Aorta (tissue), 5 donors: ENCODE results near the gene ZNF549. TPM values are rescaled to one million over a fixed set of nuclear protein-coding genes. Genes with fewer than 3 reads are reported as not detected.
"Not testable (repeated sequence)": the region's sequence is repeated elsewhere in the genome, so short reads cannot be mapped to it uniquely, and the experiment has no call there.

Experiments
- ATAC-seq: fragments of 200-7000 bp; cut with Tn5 transposase; one replicate; pipeline ENCODE4 v1.9.1; 2022; ENCODE audit warnings: moderate library complexity; ENCODE audit not compliant: low FRiP score
- DNase-seq, 2 donors: peaks; one replicate each; pipeline ENCODE4 v3.0.0-alpha.2; 2020
- H3K27ac ChIP-seq, 2 donors: one replicate each; pipeline ENCODE4 v1.5.1; 2013; ENCODE audit warnings: low read length in 2 of 2, mild to moderate bottlenecking in 2 of 2, moderate library complexity in 2 of 2, control low read depth in 1 of 2, inconsistent platforms in 1 of 2, low read depth in 1 of 2
- H3K27me3 ChIP-seq, 2 donors: one replicate each; pipeline ENCODE4 v1.6.1; 2013; ENCODE audit warnings: control low read depth in 1 of 2, low read length in 1 of 2, mild to moderate bottlenecking in 1 of 2, moderate library complexity in 1 of 2; ENCODE audit not compliant: insufficient read depth in 2 of 2, control insufficient read depth in 1 of 2
- H3K36me3 ChIP-seq, 2 donors: one replicate each; pipeline ENCODE4 v1.6.1; 2013; ENCODE audit warnings: control low read depth in 1 of 2, low read length in 1 of 2, mild to moderate bottlenecking in 1 of 2; ENCODE audit not compliant: insufficient read depth in 2 of 2, control insufficient read depth in 1 of 2
- H3K4me1 ChIP-seq, 2 donors: one replicate each; pipeline ENCODE4 v1.6.1; 2013; ENCODE audit warnings: low read length in 2 of 2, control low read depth in 1 of 2, mild to moderate bottlenecking in 1 of 2, moderate library complexity in 1 of 2; ENCODE audit not compliant: insufficient read depth in 2 of 2, control insufficient read depth in 1 of 2
- H3K4me3 ChIP-seq, 2 donors: one replicate each; pipeline ENCODE4 v1.5.1; 2013; ENCODE audit warnings: low read length in 2 of 2, control low read depth in 1 of 2, mild to moderate bottlenecking in 1 of 2
- H3K9me3 ChIP-seq: one replicate; pipeline ENCODE4 v1.6.1; 2013; ENCODE audit warnings: mild to moderate bottlenecking, low read length; ENCODE audit not compliant: control insufficient read depth
- WGBS, 2 donors: extraction: QIAGEN DNeasy Blood & Tissue Kit; methylation state at CpG; one replicate each; pipeline ENCODE4 v1.1.7; 2013; 5-methylcytosine and 5-hydroxymethylcytosine counted together
- intact Hi-C, 2 donors: fragments of 100-400 bp; cut with DNase I; formaldehyde crosslinking; loops; one replicate each; pipeline versions ENCODE4 v1.14.2 to v1.15.0; 2022
- long read RNA-seq, 2 donors: library from polyadenylated mRNA; unstranded; transcript quantifications; one replicate each; pipeline ENCODE4 v2.0.0, GENCODE V29; 2020 to 2021
- polyA plus RNA-seq, 2 donors: library from polyadenylated mRNA; stranded (reverse); fragments of 200-250 nt; gene quantifications; one replicate each; pipeline ENCODE4 v1.2.3, GENCODE V29; 2013
- total RNA-seq, 2 donors: library from RNA; stranded (reverse); fragmentation: NEBNext Ultra II Directional; extraction: Animal tissue kit (Norgen Biotek cat#: 25700); gene quantifications; one replicate each; pipeline ENCODE4 v1.2.1, GENCODE V29; 2021
- donor health status: healthy with polysubstance abuse.
- donor health status: Bipolar disorder and iron deficiency.
- donor health status: DM: no; HTN: no; CAD: no.
- donor health status: DM: no; HTN: no; CAD: no.
- donor health status: DM: yes; HTN: yes; CAD: no.

Gene ZNF549
- total RNA-seq: 1 to 10 TPM; 6.2 to 7.6 TPM
- 1 to 10 TPM; 1.1 to 3.8 TPM for polyA plus RNA-seq
- long read RNA-seq, donor 1, full-length matches to known transcripts: 2 of 7 reads
- long read RNA-seq, donor 1, partial matches to known transcripts: 0 of 7 reads
- long read RNA-seq, donor 1, other reads (novel, unspliced or antisense): 5 of 7 reads
- long read RNA-seq, donor 2, full-length matches to known transcripts: 5 of 8 reads
- long read RNA-seq, donor 2, partial matches to known transcripts: 0 of 8 reads
- long read RNA-seq, donor 2, other reads (novel, unspliced or antisense): 3 of 8 reads

GRCh38 chr19:57527136-57527881 lies at the start of gene ZNF549:
TSS of gene ZNF549 (plus strand) at chr19:57527356. CDS start at chr19:57527574, 218 bp downstream.
- WGBS, 2 donors: 1% methylated on average over 64 of the region's 64 CpGs
- no peaks in the 10 kb centered on the region for H3K4me1 ChIP-seq
- peak within 1 kb of the TSS in 1 of 2 donors; percentile 25 for H3K27ac ChIP-seq
- intact Hi-C loops: loop anchor here in 1 of 2 donors (2.0 kb wide), 1 partner anchor 55 kb away; no protein-coding TSS in a partner anchor
- DNase-seq: peak; percentile 92 to 95
- peak; percentile 99 for ATAC-seq
- peaks cover 10% of the 10 kb centered on the region for H3K9me3 ChIP-seq
- H3K36me3 ChIP-seq: peaks cover 5 to 6% of the 10 kb centered on the region in 2 donors
- peak within 1 kb of the TSS; percentile 48 to 69 for H3K4me3 ChIP-seq
- H3K27me3 ChIP-seq: no peaks in the 10 kb centered on the region

- 1% methylated on average over 58 to 59 of the region's 69 CpGs for WGBS, 2 donors
- intact Hi-C loops, H3K4me1 ChIP-seq, H3K27me3 ChIP-seq, H3K27ac ChIP-seq: not testable (repeated sequence)
- Histone ChIP-seq H3K36me3 (peaks cover 6 to 12% of the 10 kb centered on the region in 2 donors), H3K4me3 (peak within 1 kb of the TSS; percentile 51 to 79), H3K9me3 (peaks cover 14% of the 10 kb centered on the region)
- peak; percentile 94 to 98 for DNase-seq
- ATAC-seq: peak; percentile 96
Observed at GRCh38 chr19:57487477-57488298, 39.5 kb upstream of the ZNF549 start, which contains the start of gene ZNF419. TSS of gene ZNF419 (plus strand) at chr19:57487750. CDS start at chr19:57487951, 201 bp downstream.

DNA sequence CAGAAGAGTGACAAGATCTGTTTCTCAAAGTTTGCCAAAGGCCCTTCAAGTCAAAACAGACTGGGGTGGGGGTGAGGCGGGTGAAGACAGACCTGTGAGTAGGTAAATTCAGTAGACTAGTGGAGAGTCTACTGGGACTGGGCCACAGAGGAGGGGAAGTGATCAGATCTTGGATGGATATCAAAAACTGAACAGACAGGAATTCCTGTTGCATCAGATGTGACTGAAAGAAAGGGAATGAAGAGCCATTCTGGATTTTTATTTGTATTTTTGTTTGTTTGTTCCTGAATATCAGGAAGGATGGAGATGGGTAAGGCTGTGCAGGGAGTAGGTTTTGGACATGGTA lies 38.9 kb upstream of the ZNF549 start:
- ATAC-seq, H3K27ac ChIP-seq, H3K27me3 ChIP-seq, H3K4me1 ChIP-seq, H3K4me3 ChIP-seq, DNase-seq, intact Hi-C loops: not testable (repeated sequence)
- no CpG with 5 or more reads among the region's 1 CpG for WGBS, 2 donors
- Histone ChIP-seq H3K36me3 (peaks cover 10 to 13% of the 10 kb centered on the region in 2 donors), H3K9me3 (peaks cover 15% of the 10 kb centered on the region)

DNA sequence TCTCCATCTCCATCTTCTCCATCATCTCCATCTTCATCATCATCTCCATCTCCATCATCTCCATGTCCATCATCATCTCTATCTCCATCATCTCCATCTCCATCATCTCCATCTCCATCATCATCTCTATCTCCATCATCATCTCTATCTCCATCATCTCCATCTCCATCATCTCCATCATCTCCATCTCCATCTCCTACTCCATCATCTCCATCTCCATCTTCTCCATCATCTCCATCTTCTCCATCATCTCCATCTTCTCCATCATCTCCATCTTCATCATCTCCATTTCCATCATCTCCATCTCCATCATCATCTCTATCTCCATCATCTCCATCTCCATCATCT lies 27.9 kb upstream of the ZNF549 start:
- ATAC-seq, H3K27me3 ChIP-seq, DNase-seq, intact Hi-C loops, H3K27ac ChIP-seq, H3K4me3 ChIP-seq, H3K4me1 ChIP-seq, H3K36me3 ChIP-seq: not testable (repeated sequence)
- H3K9me3 ChIP-seq: peaks cover 11% of the 10 kb centered on the region

- DNase-seq: peak; percentile 98 to 99
- H3K4me3 ChIP-seq: peak within 1 kb of the TSS; percentile 57 to 71
- H3K4me1 ChIP-seq, H3K27me3 ChIP-seq, intact Hi-C loops, H3K36me3 ChIP-seq: not testable (repeated sequence)
- peak within 1 kb of the TSS in 1 of 2 donors; percentile 37 for H3K27ac ChIP-seq
- H3K9me3 ChIP-seq: peaks cover 11% of the 10 kb centered on the region
- ATAC-seq: peak; percentile 99
- WGBS, 2 donors: 1% methylated on average over 56 to 62 of the region's 69 CpGs
Observed at GRCh38 chr19:57499680-57500395, 27.3 kb upstream of the ZNF549 start, which contains the start of gene ZNF773. TSS of gene ZNF773 (plus strand) at chr19:57499938. CDS start at chr19:57500081, 143 bp downstream.

DNA sequence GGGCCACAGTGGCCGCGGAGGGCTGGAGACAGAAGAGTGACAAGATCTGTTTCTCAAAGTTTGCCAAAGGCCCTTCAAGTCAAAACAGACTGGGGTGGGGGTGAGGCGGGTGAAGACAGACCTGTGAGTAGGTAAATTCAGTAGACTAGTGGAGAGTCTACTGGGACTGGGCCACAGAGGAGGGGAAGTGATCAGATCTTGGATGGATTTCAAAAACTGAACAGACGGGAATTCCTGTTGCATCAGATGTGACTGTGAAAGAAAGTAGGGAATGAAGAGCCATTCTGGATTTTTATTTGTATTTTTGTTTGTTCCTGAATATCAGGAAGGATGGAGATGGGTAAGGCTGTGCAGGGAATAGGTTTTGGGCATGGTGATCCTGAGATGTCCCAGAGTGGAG lies 26.8 kb upstream of the ZNF549 start:
- H3K27ac ChIP-seq, DNase-seq, H3K4me3 ChIP-seq, ATAC-seq, intact Hi-C loops, H3K4me1 ChIP-seq, H3K36me3 ChIP-seq, H3K27me3 ChIP-seq: not testable (repeated sequence)
- peaks cover 12% of the 10 kb centered on the region for H3K9me3 ChIP-seq
- WGBS, 2 donors: 0 to 3% methylated on average over 1 of the region's 4 CpGs

DNA sequence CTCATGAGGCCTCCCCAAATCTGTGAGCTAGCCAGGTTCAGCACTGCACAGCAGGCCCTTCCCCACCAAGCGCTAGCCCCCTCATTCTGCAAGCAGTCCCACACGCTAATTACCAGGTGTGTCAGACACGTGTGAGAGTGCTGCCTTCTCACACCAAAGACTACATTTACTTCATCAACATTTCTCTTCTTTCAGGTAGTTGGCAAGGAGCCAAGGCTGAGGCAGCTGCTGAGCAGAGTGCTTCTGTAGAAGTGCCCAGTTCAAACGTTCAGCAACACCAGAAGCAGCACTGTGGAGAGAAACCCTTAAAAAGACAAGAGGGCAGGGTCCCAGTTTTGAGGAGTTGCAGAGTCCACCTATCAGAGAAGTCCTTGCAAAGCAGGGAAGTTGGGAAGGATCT lies 21.0 kb upstream of the ZNF549 start:
- ATAC-seq: no peak
- H3K4me3 ChIP-seq: no peak overlapping the region
- intact Hi-C loops: no loop called here
- H3K9me3 ChIP-seq: peaks cover 18% of the 10 kb centered on the region
- H3K27ac ChIP-seq: no peak overlapping the region
- H3K27me3 ChIP-seq: no peaks in the 10 kb centered on the region
- 66 to 84% methylated on average over 4 of the region's 4 CpGs for WGBS, 2 donors
- H3K4me1 ChIP-seq: no peaks in the 10 kb centered on the region
- H3K36me3 ChIP-seq: peaks cover 6 to 16% of the 10 kb centered on the region in 2 donors
- no peak for DNase-seq

DNA sequence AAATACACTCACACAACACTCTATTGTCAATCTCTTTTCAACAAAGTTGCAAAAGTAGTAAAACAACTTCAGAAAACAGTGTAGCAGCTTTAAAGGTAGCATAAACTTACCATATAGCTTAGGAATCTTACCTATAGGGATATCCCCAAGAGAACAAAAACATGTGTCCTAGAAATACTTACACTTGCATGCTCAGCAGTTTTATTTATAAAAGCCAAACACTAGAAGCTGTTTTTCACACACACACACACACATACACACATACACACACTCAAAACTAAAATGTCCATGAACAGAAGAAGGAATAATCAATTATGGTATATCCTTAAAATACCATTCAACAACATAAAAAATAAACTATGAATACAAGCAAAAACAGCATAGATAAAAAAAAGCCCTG lies 15.7 kb upstream of the ZNF549 start:
- Histone ChIP-seq H3K4me1 (no peaks in the 10 kb centered on the region), H3K4me3 (no peak overlapping the region), H3K9me3 (peaks cover 18% of the 10 kb centered on the region), H3K27me3 (no peaks in the 10 kb centered on the region), H3K27ac (no peak overlapping the region), H3K36me3 (peaks cover 5 to 6% of the 10 kb centered on the region in 2 donors)
- ATAC-seq (no peak), DNase-seq (no peak)
- intact Hi-C loops: no loop called here
